B cell (primary cell): Measurements from ENCODE around the gene KRT9. TPM values are rescaled to one million over a fixed set of nuclear protein-coding genes. Genes with fewer than 3 reads are reported as not detected.

ENCODE experiments used
- ATAC-seq: fragments of 200-7000 bp; cut with Tn5 transposase; one replicate; pipeline ENCODE4 v1.10.0; 2021; ENCODE audit warnings: low read depth, mild to moderate bottlenecking, moderate number of reproducible peaks, moderate library complexity
- CTCF ChIA-PET: fragments of 350-600 bp; sonication (Branson Sonifier 250); formaldehyde crosslinking; loops from one replicate; lab custom pipeline; 2021; ENCODE audit warnings: antibody characterized with exemption, inconsistent platforms; lab: Charles Lee
- POLR2A ChIA-PET: fragments of 350-600 bp; sonication (Branson Sonifier 250); formaldehyde crosslinking; loops from one replicate; lab custom pipeline; 2021; ENCODE audit warnings: antibody characterized with exemption; lab: Charles Lee
- DNase-seq: peaks from one replicate; pipeline ENCODE4 v3.0.0; 2013
- H2AFZ ChIP-seq: 2 replicates; pipeline ENCODE4 v1.6.1; 2012; ENCODE audit warnings: mild to moderate bottlenecking, low read depth, low read length; ENCODE audit not compliant: insufficient read depth, poor library complexity, severe bottlenecking
- H3K27ac ChIP-seq, 2 donors: 1 replicate in 1 of 2; 2 replicates in 1 of 2; pipeline ENCODE4 v1.5.1; 2012 to 2013; ENCODE audit warnings: low read length in 2 of 2, mild to moderate bottlenecking in 2 of 2, moderate library complexity in 1 of 2
- H3K27me3 ChIP-seq, 4 experiments: fragments of 200-600 bp in 1 of 4; sonication (generic) in 1 of 4; replicated peaks in 1 of 4; 1 replicate in 2 of 4; 2 replicates in 2 of 4; pipeline versions ENCODE4 v1.6.1 to v1.7.0; 2013 to 2016; ENCODE audit warnings: low read length in 3 of 4, mild to moderate bottlenecking in 2 of 4, mixed read lengths in 1 of 4, moderate library complexity in 1 of 4; ENCODE audit not compliant: insufficient read depth in 4 of 4, control insufficient read depth in 3 of 4; ENCODE audit errors: control extremely low read depth in 1 of 4
- H3K36me3 ChIP-seq, 2 experiments: replicated peaks in 1 of 2; 1 replicate in 1 of 2; 2 replicates in 1 of 2; pipeline versions ENCODE4 v1.6.1 to v1.7.1; 2013; ENCODE audit warnings: low read length in 1 of 2; ENCODE audit not compliant: insufficient read depth in 2 of 2, control insufficient read depth in 1 of 2; ENCODE audit errors: control extremely low read depth in 1 of 2, extremely low read depth in 1 of 2
- H3K4me1 ChIP-seq, 2 donors: fragments of 200-600 bp in 1 of 2; sonication (generic) in 1 of 2; 1 replicate in 1 of 2; 2 replicates in 1 of 2; pipeline versions ENCODE4 v1.5.1 to v1.6.1; 2013 to 2017; ENCODE audit warnings: low read length in 2 of 2; ENCODE audit not compliant: control insufficient read depth in 2 of 2, insufficient read depth in 2 of 2
- H3K4me2 ChIP-seq: replicated peaks from 2 replicates; pipeline ENCODE3; 2012; ENCODE audit warnings: mild to moderate bottlenecking, low read depth, low read length; ENCODE audit not compliant: poor library complexity, severe bottlenecking
- H3K4me3 ChIP-seq, 5 experiments: fragments of 200-600 bp in 1 of 5; sonication (generic) in 1 of 5; 1 replicate in 3 of 5; 2 replicates in 2 of 5; pipeline versions ENCODE4 v1.5.1 to v1.7.0; 2011 to 2016; ENCODE audit warnings: low read length in 4 of 5, mild to moderate bottlenecking in 4 of 5, low read depth in 2 of 5, control low read depth in 1 of 5, moderate library complexity in 1 of 5; ENCODE audit not compliant: insufficient read depth in 1 of 5; ENCODE audit errors: control extremely low read depth in 1 of 5, extremely low read depth in 1 of 5
- H3K79me2 ChIP-seq: fragments of 200-600 bp; sonication (generic); one replicate; pipeline ENCODE4 v1.6.0; 2016; ENCODE audit warnings: low read length; ENCODE audit not compliant: control insufficient read depth, insufficient read depth
- H3K9ac ChIP-seq: fragments of 200-600 bp; sonication (generic); 2 replicates; pipeline ENCODE4 v1.6.1; 2017; ENCODE audit warnings: mild to moderate bottlenecking, low read length, moderate library complexity
- H3K9me3 ChIP-seq, 3 donors: one replicate each; pipeline versions ENCODE4 v1.6.1 to v1.7.1; 2013; ENCODE audit warnings: low read length in 2 of 3; ENCODE audit not compliant: control insufficient read depth in 2 of 3, insufficient read depth in 1 of 3; ENCODE audit errors: control extremely low read depth in 1 of 3
- H4K20me1 ChIP-seq: 2 replicates; pipeline ENCODE4 v1.6.0; 2012; ENCODE audit warnings: mild to moderate bottlenecking, low read length; ENCODE audit not compliant: insufficient read depth, control insufficient read depth, poor library complexity, severe bottlenecking
- H3K27ac Mint-ChIP-seq: one replicate; pipeline ENCODE4 v1.8.0; 2021; ENCODE audit warnings: mixed read lengths
- H3K27me3 Mint-ChIP-seq: one replicate; pipeline ENCODE4 v1.8.0; 2021; ENCODE audit warnings: mixed read lengths
- H3K4me1 Mint-ChIP-seq: one replicate; pipeline ENCODE4 v1.8.0; 2021; ENCODE audit warnings: mixed read lengths
- H3K4me3 Mint-ChIP-seq: one replicate; pipeline ENCODE4 v1.8.0; 2021; ENCODE audit warnings: mixed read lengths
- H3K9me3 Mint-ChIP-seq: one replicate; pipeline ENCODE4 v1.8.0; 2022; ENCODE audit warnings: mixed read lengths; ENCODE audit not compliant: insufficient read depth
- CTCF ChIP-seq: fragments of 200-600 bp; IDR thresholded peaks from one replicate; pipeline ENCODE4 v1.8.0; 2022; ENCODE audit warnings: antibody characterized with exemption, mild to moderate bottlenecking
- EZH2 ChIP-seq: IDR thresholded peaks from 2 replicates; pipeline ENCODE4 v1.6.1; 2012; ENCODE audit warnings: borderline replicate concordance, low read depth, mild to moderate bottlenecking, moderate library complexity, low read length; ENCODE audit not compliant: insufficient read depth, poor library complexity, severe bottlenecking
- WGBS: methylation state at CpG from one replicate; pipeline ENCODE4 v1.1.5; 2013; ENCODE audit warnings: missing lambda C conversion rate; ENCODE audit not compliant: insufficient coverage; 5-methylcytosine and 5-hydroxymethylcytosine counted together
- intact Hi-C: fragments of 100-400 bp; cut with micrococcal nuclease; formaldehyde crosslinking; loops from one replicate; pipeline ENCODE4 v1.10.0; 2022
- polyA plus RNA-seq: library from polyadenylated mRNA; depleted of rRNA; stranded (reverse); fragments of >200 nt; gene quantifications from 2 replicates; pipeline ENCODE4 v1.2.3, GENCODE V29; 2012
- total RNA-seq, 2 donors: library from RNA; stranded (reverse); fragments of 120-200 nt in 1 of 2; gene quantifications; 1 replicate in 1 of 2; 2 replicates in 1 of 2; pipeline versions ENCODE4 v1.2.3 to v1.2.4, GENCODE V29; 2013 to 2022

Gene KRT9
- total and polyA plus RNA-seq, 2 donors (not counting 1 experiment from before 2014, with no cell fraction given): not detected

- Histone ChIP-seq H3K79me2 (no peaks in the 10 kb centered on the region), H3K4me1 (peaks cover 4 to 5% of the 10 kb centered on the region in 2 donors), H3K36me3 (no peaks in the 10 kb centered on the region), H3K27ac (no peak overlapping the region), H3K27me3 (peaks cover 0 to 42% (median 12%) of the 10 kb centered on the region in 4 experiments), H3K4me2 (no peak overlapping the region), H4K20me1 (no peaks in the 10 kb centered on the region), H3K4me3 (no peak overlapping the region), H3K9me3 (peaks cover 0 to 6% (median 0%) of the 10 kb centered on the region in 3 donors), H3K9ac (no peak overlapping the region), H2AFZ (no peak overlapping the region)
- 84% methylated on average over 6 of the region's 9 CpGs for WGBS
- TF ChIP-seq EZH2 (no peak), CTCF (no peak)
- Mint-ChIP-seq H3K27me3 (peaks cover 69% of the 10 kb centered on the region), H3K4me1 (peaks cover 7% of the 10 kb centered on the region), H3K4me3 (no peak overlapping the region), H3K27ac (no peak overlapping the region), H3K9me3 (no peaks in the 10 kb centered on the region)
- intact Hi-C loops: no loop called here
- ChIA-PET POLR2A (no interaction called here), CTCF (interaction anchor here (0.6 to 1.7 kb wide), 2 partner anchors 16 to 36 kb away, joined by 3 to 8 read pairs; no protein-coding TSS in a partner anchor)
- ATAC-seq: no peak
- DNase-seq: no peak
These were observed 38.8 kb downstream of the KRT9 start for GRCh38 chr17:41532947-41533570.

DNA sequence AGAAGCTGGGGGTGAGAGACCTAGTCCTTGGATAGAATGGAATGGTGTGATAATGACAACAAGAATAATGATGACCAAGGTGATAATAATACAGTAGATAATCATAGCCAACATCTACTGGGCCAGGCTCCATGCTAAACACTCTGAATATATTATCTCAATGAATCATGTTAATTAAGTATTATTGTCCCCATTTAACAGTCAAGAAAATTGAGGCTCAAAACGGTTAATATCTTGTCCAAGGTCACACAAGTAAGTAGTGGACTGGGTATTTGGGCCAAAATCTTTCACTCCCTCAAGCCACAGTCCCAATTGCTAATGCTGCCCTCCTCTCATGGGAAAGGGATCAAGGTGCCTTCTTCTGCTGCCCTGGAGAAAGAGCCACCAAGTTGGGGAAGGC, 39.9 kb downstream of the KRT9 start:
- H3K9me3 Mint-ChIP-seq: no peaks in the 10 kb centered on the region
- H3K27me3 Mint-ChIP-seq: peaks cover 64% of the 10 kb centered on the region
- Histone ChIP-seq H2AFZ (no peak overlapping the region), H3K4me1 (peaks cover 13 to 15% of the 10 kb centered on the region in 2 donors), H3K27me3 (peaks cover 0 to 50% (median 17%) of the 10 kb centered on the region in 4 experiments), H3K4me2 (no peak overlapping the region), H3K9me3 (peaks cover 0 to 7% (median 0%) of the 10 kb centered on the region in 3 donors), H3K4me3 (no peak overlapping the region), H4K20me1 (no peaks in the 10 kb centered on the region), H3K27ac (no peak overlapping the region), H3K36me3 (no peaks in the 10 kb centered on the region), H3K79me2 (no peaks in the 10 kb centered on the region), H3K9ac (no peak overlapping the region)
- DNase-seq: no peak
- no CpG with 5 or more reads among the region's 1 CpG for WGBS
- ATAC-seq: no peak
- H3K27ac Mint-ChIP-seq: no peak overlapping the region
- peaks cover 9% of the 10 kb centered on the region for H3K4me1 Mint-ChIP-seq
- no peak for TF ChIP-seq CTCF
- no peak for TF ChIP-seq EZH2
- H3K4me3 Mint-ChIP-seq: no peak overlapping the region
- POLR2A ChIA-PET: no interaction called here
- intact Hi-C loops: no loop called here
- CTCF ChIA-PET: interaction anchor here (0.6 to 1.7 kb wide), 2 partner anchors 17 to 37 kb away, joined by 3 to 8 read pairs; no protein-coding TSS in a partner anchor
